ENCODE results near the gene RABL6.

- no peak for TF ChIP-seq CTCF (IDR thresholded peaks at IDR 0.05)
- TF ChIP-seq POLR2A (IDR thresholded peaks at IDR 0.05) = no peak
- TF ChIP-seq EP300 (IDR thresholded peaks at IDR 0.05) = no peak
- no peak for TF ChIP-seq POLR2AphosphoS5 (IDR thresholded peaks at IDR 0.05)
Observed at GRCh38 chr9:136865768-136866103, 58.0 kb downstream of the RABL6 start.

Data from suprapubic skin (tissue), 4 donors.